HCT116 (cell line): ENCODE results near the gene A4GALT. TPM values are rescaled to one million over a fixed set of nuclear protein-coding genes. Genes with fewer than 3 reads are reported as not detected.

Experiments used
- ATAC-seq: fragments of 200-7000 bp; cut with Tn5 transposase; 2 replicates; pipeline ENCODE4 v1.9.1; 2020; ENCODE audit warnings: mild to moderate bottlenecking, moderate library complexity
- BruUV-seq: library from RNA; stranded (reverse); fragments of 400-500 nt; replicated peaks from 2 replicates; lab custom pipeline; 2021; lab: Mats Ljungman, UMichigan
- CTCF ChIA-PET: fragments of 300-600 bp; sonication (Branson Sonifier 250); formaldehyde crosslinking; loops from one replicate; lab custom pipeline; 2021; ENCODE audit warnings: antibody characterized with exemption; lab: Charles Lee
- POLR2A ChIA-PET: fragments of 300-600, 350-600 bp; sonication (Branson Sonifier 250); formaldehyde crosslinking; loops from one replicate; lab custom pipeline; 2021; ENCODE audit warnings: antibody characterized with exemption; lab: Charles Lee
- RAD21 ChIA-PET, 2 experiments: fragments of 300-600 bp; sonication (Branson Sonifier 250); formaldehyde crosslinking; loops; one replicate each; lab custom pipeline; 2023; ENCODE audit warnings: low total read pairs in 2 of 2; ENCODE audit not compliant: uncharacterized antibody in 2 of 2, unreplicated experiment in 2 of 2, low non-redundant PET in 1 of 2; lab: Charles Lee
- DNase-seq: peaks from one replicate; pipeline ENCODE4 v3.0.0-alpha.2; 2010; ENCODE audit warnings: low read depth, low spot score
- H2AFZ ChIP-seq: fragments of 200-600 bp; shearing (Covaris generic), sonication (generic); 2 replicates; pipeline ENCODE4 v1.6.1; 2017; ENCODE audit warnings: low read depth, mixed run types, mixed read lengths, antibody characterized with exemption, low read length; ENCODE audit not compliant: poor library complexity, severe bottlenecking
- H3K27ac ChIP-seq: 2 replicates; pipeline ENCODE4 v1.5.1; 2012; ENCODE audit warnings: low read depth, low read length
- H3K27me3 ChIP-seq: fragments of 200-600 bp; sonication (generic); 2 replicates; pipeline ENCODE4 v1.6.1; 2016; ENCODE audit warnings: mixed run types, low read length, mixed read lengths; ENCODE audit not compliant: insufficient read depth
- H3K36me3 ChIP-seq, 2 experiments: fragments of 200-500 bp in 1 of 2; fragments of 200-600 bp in 1 of 2; sonication (Bioruptor generic) in 1 of 2; sonication (generic) in 1 of 2; 2 replicates each; pipeline versions ENCODE4 v1.5.1 to v1.6.1; 2014 to 2016; ENCODE audit warnings: low read length in 2 of 2, inconsistent platforms in 1 of 2, mixed read lengths in 1 of 2, mixed run types in 1 of 2; ENCODE audit not compliant: insufficient read depth in 2 of 2, control insufficient read depth in 1 of 2
- H3K4me1 ChIP-seq, 2 experiments: fragments of 200-600 bp in 1 of 2; sonication (generic) in 1 of 2; 2 replicates each; pipeline versions ENCODE4 v1.5.1 to v1.6.1; 2012 to 2017; ENCODE audit warnings: low read length in 2 of 2, inconsistent platforms in 1 of 2, mild to moderate bottlenecking in 1 of 2, mixed read lengths in 1 of 2, mixed run types in 1 of 2, moderate library complexity in 1 of 2; ENCODE audit not compliant: insufficient read depth in 2 of 2, control insufficient read depth in 1 of 2
- H3K4me2 ChIP-seq: fragments of 200-600 bp; sonication (generic); 2 replicates; pipeline ENCODE4 v1.6.1; 2017; ENCODE audit warnings: mixed run types, low read length, mixed read lengths
- H3K4me3 ChIP-seq, 2 experiments: fragments of 200-600 bp in 1 of 2; sonication (generic) in 1 of 2; replicated peaks in 1 of 2; 2 replicates each; pipeline ENCODE4 v1.5.1; 2011 to 2016; ENCODE audit warnings: low read length in 2 of 2, control low read depth in 1 of 2, low read depth in 1 of 2, mild to moderate bottlenecking in 1 of 2, mixed read lengths in 1 of 2, mixed run types in 1 of 2
- H3K79me2 ChIP-seq: fragments of 200-600 bp; sonication (generic); 2 replicates; pipeline ENCODE4 v1.6.1; 2017; ENCODE audit warnings: mild to moderate bottlenecking, mixed run types, low read length, moderate library complexity, mixed read lengths; ENCODE audit not compliant: insufficient read depth
- H3K9ac ChIP-seq: fragments of 200-600 bp; sonication (generic); 2 replicates; pipeline ENCODE4 v1.6.1; 2016; ENCODE audit warnings: low read length, mixed read lengths
- H3K9me2 ChIP-seq: fragments of 200-600 bp; sonication (generic), shearing (Covaris generic); 2 replicates; pipeline ENCODE4 v1.6.1; 2017; ENCODE audit warnings: mixed run types, mild to moderate bottlenecking, moderate library complexity; ENCODE audit not compliant: insufficient read depth
- H3K9me3 ChIP-seq, 2 experiments: fragments of 200-500 bp in 1 of 2; fragments of 200-600 bp in 1 of 2; sonication (Bioruptor generic) in 1 of 2; sonication (generic) in 1 of 2; 2 replicates each; pipeline ENCODE4 v1.6.1; 2014 to 2017; ENCODE audit warnings: low read length in 2 of 2, mixed read lengths in 2 of 2, inconsistent platforms in 1 of 2, low read depth in 1 of 2, mild to moderate bottlenecking in 1 of 2, mixed run types in 1 of 2, moderate library complexity in 1 of 2; ENCODE audit not compliant: control insufficient read depth in 1 of 2, insufficient read depth in 1 of 2
- H4K20me1 ChIP-seq: fragments of 200-600 bp; sonication (generic), shearing (Covaris generic); 2 replicates; pipeline ENCODE4 v1.6.1; 2017; ENCODE audit warnings: mixed run types, mild to moderate bottlenecking, moderate library complexity; ENCODE audit not compliant: insufficient read depth
- CBX3 ChIP-seq: IDR thresholded peaks from 2 replicates; pipeline ENCODE4 v1.6.1; 2012; ENCODE audit warnings: low read depth
- EGR1 ChIP-seq: IDR thresholded peaks from 2 replicates; pipeline ENCODE4 v1.6.1; 2012; ENCODE audit warnings: low read depth
- ELF1 ChIP-seq: IDR thresholded peaks from 2 replicates; pipeline ENCODE4 v1.6.1; 2012; ENCODE audit warnings: low read depth, borderline replicate concordance
- EZH2 ChIP-seq: fragments of 200-600 bp; sonication (generic); IDR thresholded peaks from 2 replicates; pipeline ENCODE4 v1.6.1; 2017; ENCODE audit warnings: antibody characterized with exemption, mixed run types
- EZH2phosphoT487 ChIP-seq: fragments of 200-600 bp; IDR thresholded peaks from 2 replicates; pipeline ENCODE4 v1.6.1; 2018; ENCODE audit warnings: antibody characterized with exemption, borderline replicate concordance
- MAX ChIP-seq: IDR thresholded peaks from 2 replicates; pipeline ENCODE4 v1.6.1; 2012
- RAD21 ChIP-seq: IDR thresholded peaks from 2 replicates; pipeline ENCODE4 v1.6.1; 2012; ENCODE audit warnings: low read depth, mild to moderate bottlenecking
- SIN3A ChIP-seq: IDR thresholded peaks from 2 replicates; pipeline ENCODE4 v1.6.1; 2012; ENCODE audit warnings: low read depth
- SP1 ChIP-seq: IDR thresholded peaks from 2 replicates; pipeline ENCODE4 v1.6.1; 2012; ENCODE audit warnings: low read depth
- SRF ChIP-seq: IDR thresholded peaks from 2 replicates; pipeline ENCODE4 v1.6.1; 2012; ENCODE audit warnings: low read depth
- TCF7L2 ChIP-seq: IDR thresholded peaks from 2 replicates; pipeline ENCODE4 v1.7.0; 2011; ENCODE audit warnings: borderline replicate concordance, inconsistent platforms; ENCODE audit not compliant: insufficient read depth, insufficient read length; ENCODE audit errors: extremely low read depth
- ZNF274 ChIP-seq: fragments of 200-500 bp; sonication (Bioruptor generic); IDR thresholded peaks from 2 replicates; pipeline ENCODE4 v1.6.1; 2014; ENCODE audit warnings: mild to moderate bottlenecking, low read depth, low read length, inconsistent platforms
- intact Hi-C: fragments of 100-400 bp; cut with micrococcal nuclease; formaldehyde crosslinking; loops from 2 replicates; pipeline ENCODE4 v1.10.0; 2022
- total RNA-seq: library from RNA; stranded (reverse); gene quantifications from one replicate; pipeline ENCODE4 v1.2.1, GENCODE V29; 2021; ENCODE audit not compliant: unreplicated experiment
- TF ChIP-seq, protein P1 (sequence below): IDR thresholded peaks from 2 replicates; pipeline ENCODE4 v1.6.1; 2012
- TF ChIP-seq, protein P2 (sequence below): IDR thresholded peaks from 2 replicates; pipeline ENCODE4 v1.6.1; 2011; ENCODE audit warnings: mild to moderate bottlenecking, low read length, moderate library complexity; ENCODE audit not compliant: insufficient replicate concordance; ENCODE audit errors: extremely low read depth
- TF ChIP-seq, protein P3 (sequence below), 3 experiments: fragments of 200-600 bp in 1 of 3; sonication (generic) in 1 of 3; IDR thresholded peaks in 2 of 3; conservative IDR thresholded peaks in 1 of 3; 2 replicates each; pipeline ENCODE4 v1.5.1; 2012 to 2017; ENCODE audit warnings: low read depth in 2 of 3, low read length in 2 of 3, antibody characterized with exemption in 1 of 3, borderline replicate concordance in 1 of 3, control low read depth in 1 of 3, mild to moderate bottlenecking in 1 of 3, mixed read lengths in 1 of 3, mixed run types in 1 of 3, moderate library complexity in 1 of 3; ENCODE audit not compliant: insufficient read depth in 1 of 3

Gene A4GALT
- total RNA-seq, 1 experiment from 2014 or later = 16.0 TPM

GRCh38 chr22:42645938-42646568, 74.6 kb downstream of the A4GALT start:
- H3K4me2 ChIP-seq = no peak overlapping the region
- intact Hi-C loops = no loop called here
- H3K79me2 ChIP-seq = peaks cover 76% of the 10 kb centered on the region
- no peaks in the 10 kb centered on the region for H3K27me3 ChIP-seq
- ATAC-seq = no peak
- RAD21 ChIA-PET = no interaction called here
- CTCF ChIA-PET = interaction anchor here (1.1 kb wide), 1 partner anchor 25 kb away, joined by 4 read pairs; no protein-coding TSS in a partner anchor
- no TSS peak for BruUV-seq
- no peak overlapping the region; the same call in 1 of the 2 replicates for H3K27ac ChIP-seq
- no peak for TF ChIP-seq SIN3A
- no peak for TF ChIP-seq EGR1
- no peak for TF ChIP-seq SRF
- TF ChIP-seq, protein P1, sequence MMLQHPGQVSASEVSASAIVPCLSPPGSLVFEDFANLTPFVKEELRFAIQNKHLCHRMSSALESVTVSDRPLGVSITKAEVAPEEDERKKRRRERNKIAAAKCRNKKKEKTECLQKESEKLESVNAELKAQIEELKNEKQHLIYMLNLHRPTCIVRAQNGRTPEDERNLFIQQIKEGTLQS = no peak
- H3K9me3 ChIP-seq = no peaks in the 10 kb centered on the region
- POLR2A ChIA-PET = no interaction called here
- no peaks in the 10 kb centered on the region for H3K9me2 ChIP-seq
- H3K4me1 ChIP-seq = peaks cover 5 to 24% of the 10 kb centered on the region in 2 experiments; a peak in 3 of 4 replicates
- no peak for DNase-seq
- no peak overlapping the region for H3K4me3 ChIP-seq
- H4K20me1 ChIP-seq = no peaks in the 10 kb centered on the region
- no peak overlapping the region for H3K9ac ChIP-seq
- no peaks in the 10 kb centered on the region for H3K36me3 ChIP-seq
- H2AFZ ChIP-seq = no peak overlapping the region

DNA sequence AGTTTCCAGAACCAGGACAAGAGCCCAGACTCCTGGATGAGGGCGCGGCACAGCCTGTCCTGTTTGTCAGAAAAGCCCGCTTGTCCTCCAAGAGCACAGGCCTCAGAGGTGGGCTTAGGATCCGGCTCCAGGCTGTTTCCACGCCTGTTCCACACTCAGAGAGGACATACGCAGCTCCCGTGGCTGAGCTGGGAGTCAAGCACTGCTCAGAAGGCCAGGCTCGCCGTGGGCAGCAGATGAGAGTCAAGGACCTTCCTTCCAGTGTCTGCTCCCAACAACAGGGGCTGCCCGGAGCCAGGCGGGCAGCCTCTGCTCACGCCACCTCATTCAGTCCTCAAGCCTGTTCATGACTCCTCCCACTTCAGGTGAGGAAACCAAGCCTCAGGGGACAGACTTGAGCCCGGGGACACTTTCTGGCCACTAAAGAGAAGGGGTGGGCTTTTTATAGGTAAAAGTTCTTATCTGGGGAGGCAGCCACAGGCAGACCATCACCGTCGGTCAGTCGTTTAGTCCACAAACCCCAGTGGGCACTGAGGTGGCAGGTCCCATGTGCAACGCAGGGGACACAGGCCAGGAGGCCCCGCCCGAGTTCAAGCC, 75.2 kb downstream of the A4GALT start:
- Histone ChIP-seq H3K4me1 (peaks cover 5 to 22% of the 10 kb centered on the region in 2 experiments; a peak in 3 of 4 replicates), H3K27ac (no peak overlapping the region), H3K36me3 (no peaks in the 10 kb centered on the region), H3K27me3 (no peaks in the 10 kb centered on the region), H3K9me3 (no peaks in the 10 kb centered on the region), H3K9me2 (no peaks in the 10 kb centered on the region), H3K4me3 (no peak overlapping the region), H2AFZ (no peak overlapping the region), H4K20me1 (no peaks in the 10 kb centered on the region), H3K79me2 (peaks cover 79% of the 10 kb centered on the region), H3K4me2 (no peak overlapping the region), H3K9ac (no peak overlapping the region)
- DNase-seq (no peak), ATAC-seq (no peak)
- CTCF ChIA-PET = interaction anchor here (1.1 kb wide), 1 partner anchor 25 kb away, joined by 4 read pairs; no protein-coding TSS in a partner anchor
- intact Hi-C loops = no loop called here
- BruUV-seq = no TSS peak
- RAD21 ChIA-PET = no interaction called here
- POLR2A ChIA-PET = no interaction called here
- TF ChIP-seq SP1 = no peak
- TF ChIP-seq, protein P2, sequence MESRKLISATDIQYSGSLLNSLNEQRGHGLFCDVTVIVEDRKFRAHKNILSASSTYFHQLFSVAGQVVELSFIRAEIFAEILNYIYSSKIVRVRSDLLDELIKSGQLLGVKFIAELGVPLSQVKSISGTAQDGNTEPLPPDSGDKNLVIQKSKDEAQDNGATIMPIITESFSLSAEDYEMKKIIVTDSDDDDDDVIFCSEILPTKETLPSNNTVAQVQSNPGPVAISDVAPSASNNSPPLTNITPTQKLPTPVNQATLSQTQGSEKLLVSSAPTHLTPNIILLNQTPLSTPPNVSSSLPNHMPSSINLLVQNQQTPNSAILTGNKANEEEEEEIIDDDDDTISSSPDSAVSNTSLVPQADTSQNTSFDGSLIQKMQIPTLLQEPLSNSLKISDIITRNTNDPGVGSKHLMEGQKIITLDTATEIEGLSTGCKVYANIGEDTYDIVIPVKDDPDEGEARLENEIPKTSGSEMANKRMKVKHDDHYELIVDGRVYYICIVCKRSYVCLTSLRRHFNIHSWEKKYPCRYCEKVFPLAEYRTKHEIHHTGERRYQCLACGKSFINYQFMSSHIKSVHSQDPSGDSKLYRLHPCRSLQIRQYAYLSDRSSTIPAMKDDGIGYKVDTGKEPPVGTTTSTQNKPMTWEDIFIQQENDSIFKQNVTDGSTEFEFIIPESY = no peak
- TF ChIP-seq, protein P3, sequence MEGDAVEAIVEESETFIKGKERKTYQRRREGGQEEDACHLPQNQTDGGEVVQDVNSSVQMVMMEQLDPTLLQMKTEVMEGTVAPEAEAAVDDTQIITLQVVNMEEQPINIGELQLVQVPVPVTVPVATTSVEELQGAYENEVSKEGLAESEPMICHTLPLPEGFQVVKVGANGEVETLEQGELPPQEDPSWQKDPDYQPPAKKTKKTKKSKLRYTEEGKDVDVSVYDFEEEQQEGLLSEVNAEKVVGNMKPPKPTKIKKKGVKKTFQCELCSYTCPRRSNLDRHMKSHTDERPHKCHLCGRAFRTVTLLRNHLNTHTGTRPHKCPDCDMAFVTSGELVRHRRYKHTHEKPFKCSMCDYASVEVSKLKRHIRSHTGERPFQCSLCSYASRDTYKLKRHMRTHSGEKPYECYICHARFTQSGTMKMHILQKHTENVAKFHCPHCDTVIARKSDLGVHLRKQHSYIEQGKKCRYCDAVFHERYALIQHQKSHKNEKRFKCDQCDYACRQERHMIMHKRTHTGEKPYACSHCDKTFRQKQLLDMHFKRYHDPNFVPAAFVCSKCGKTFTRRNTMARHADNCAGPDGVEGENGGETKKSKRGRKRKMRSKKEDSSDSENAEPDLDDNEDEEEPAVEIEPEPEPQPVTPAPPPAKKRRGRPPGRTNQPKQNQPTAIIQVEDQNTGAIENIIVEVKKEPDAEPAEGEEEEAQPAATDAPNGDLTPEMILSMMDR (IDR thresholded peaks at IDR 0.05 in 2 of 3, conservative IDR thresholded peaks at IDR 0.05 in 1 of 3; ENCODE audit: borderline replicate concordance in 1 of 3, insufficient read depth in 1 of 3, low read depth in 2 of 3, low read length in 2 of 3) = no peak
- TF ChIP-seq TCF7L2 = no peak
- TF ChIP-seq RAD21 = no peak
- no peak for TF ChIP-seq CBX3
- TF ChIP-seq EZH2 = no peak
- TF ChIP-seq EZH2phosphoT487 = no peak
- no peak for TF ChIP-seq SRF
- no peak for TF ChIP-seq ELF1
- TF ChIP-seq MAX = no peak
- no peak for TF ChIP-seq EGR1
- no peak for TF ChIP-seq ZNF274
